GM21619 (cell line): ENCODE results near the gene LIN37.

Source experiments
- ATAC-seq: cut with Tn5 transposase; IDR thresholded peaks from one replicate; pipeline ENCODE4 v1.9.1; 2021; ENCODE audit not compliant: unreplicated experiment

Gene LIN37

GRCh38 chr19:35748106-35749020 lies at the start of gene LIN37:
TSS of gene LIN37 (plus strand) at chr19:35748576. CDS start at chr19:35748725, 149 bp downstream.
- ATAC-seq, result peak; percentile 65

- ATAC-seq, result peak; percentile 90
Observed at GRCh38 chr19:35702223-35703012, 46.0 kb upstream of the LIN37 start.

GRCh38 chr19:35703343-35703742 lies 45.0 kb upstream of the LIN37 start:
- no peak for ATAC-seq

- no peak for ATAC-seq
Observed at GRCh38 chr19:35704218-35704617, 44.2 kb upstream of the LIN37 start, which contains the start of gene ZBTB32. TSS of gene ZBTB32 (plus strand) at chr19:35704558. CDS start at chr19:35714627, 10,069 bp downstream.

GRCh38 chr19:35708391-35708790 lies 40.0 kb upstream of the LIN37 start:
- ATAC-seq, result no peak

GRCh38 chr19:35710784-35711723 lies 37.3 kb upstream of the LIN37 start:
- ATAC-seq, result peak; percentile 28

GRCh38 chr19:35712567-35713505 lies 35.5 kb upstream of the LIN37 start:
- ATAC-seq, result no peak

- ATAC-seq, result no peak
Observed at GRCh38 chr19:35713506-35713850, 34.9 kb upstream of the LIN37 start.

- ATAC-seq, result no peak
Observed at GRCh38 chr19:35713904-35714495, 34.4 kb upstream of the LIN37 start.

GRCh38 chr19:35714601-35715354 lies 33.6 kb upstream of the LIN37 start:
- ATAC-seq, result no peak

GRCh38 chr19:35715355-35715809 lies 33.0 kb upstream of the LIN37 start:
- no peak for ATAC-seq

- ATAC-seq, result no peak
Observed at GRCh38 chr19:35715981-35716800, 32.2 kb upstream of the LIN37 start.

- peak; percentile 44 for ATAC-seq
Observed at GRCh38 chr19:35716801-35717664, 31.3 kb upstream of the LIN37 start.

GRCh38 chr19:35717665-35718344 lies 30.6 kb upstream of the LIN37 start, which contains the start of gene KMT2B:
TSS of gene KMT2B (plus strand) at chr19:35718003. CDS start at chr19:35718019, 16 bp downstream.
- ATAC-seq, result no peak

- ATAC-seq, result no peak
Observed at GRCh38 chr19:35718345-35719041, 29.9 kb upstream of the LIN37 start.
